HG02852 (cell line): Measurements from ENCODE around the gene ALX1.
"Not testable (repeated sequence)": the region's sequence is repeated elsewhere in the genome, so short reads cannot be mapped to it uniquely, and the experiment has no call there.

Source experiments
- ATAC-seq: cut with Tn5 transposase; IDR thresholded peaks from one replicate; pipeline ENCODE4 v1.9.1; 2021; ENCODE audit warnings: mild to moderate bottlenecking, moderate library complexity; ENCODE audit not compliant: unreplicated experiment

The ALX1 gene

DNA sequence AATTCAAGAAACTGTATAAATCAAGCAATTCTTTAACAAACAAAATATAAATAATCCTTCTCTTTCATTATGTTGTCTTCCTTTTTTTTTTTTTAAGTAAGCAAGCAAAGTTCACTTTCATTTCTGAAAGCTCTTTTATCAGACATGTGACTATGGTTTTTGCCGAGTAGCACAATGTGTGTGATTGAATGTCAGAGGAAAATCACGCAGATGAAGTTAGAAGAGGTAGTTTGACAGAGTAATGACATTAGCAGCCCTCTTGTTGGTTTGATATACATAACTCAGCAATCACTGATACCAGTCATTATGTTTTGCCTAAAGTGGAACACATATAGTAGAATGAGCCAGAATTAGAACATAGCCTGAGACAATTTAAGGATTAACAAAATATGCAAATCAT, 19.0 kb downstream of the ALX1 start:
- no peak for ATAC-seq

DNA sequence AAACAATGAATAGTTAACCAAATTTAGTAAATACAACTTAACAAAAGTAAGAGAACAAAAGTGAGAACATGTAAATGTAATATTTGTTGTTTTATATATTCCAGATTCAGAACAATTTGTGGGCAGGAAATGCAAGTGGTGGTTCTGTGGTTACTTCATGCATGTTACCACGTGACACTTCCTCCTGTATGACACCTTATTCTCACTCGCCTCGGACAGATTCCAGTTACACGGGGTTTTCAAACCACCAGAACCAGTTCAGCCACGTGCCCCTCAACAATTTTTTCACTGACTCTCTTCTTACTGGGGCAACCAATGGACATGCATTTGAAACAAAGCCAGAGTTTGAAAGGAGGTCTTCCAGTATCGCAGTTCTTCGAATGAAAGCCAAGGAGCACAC, 21.0 kb downstream of the ALX1 start:
- no peak for ATAC-seq

DNA sequence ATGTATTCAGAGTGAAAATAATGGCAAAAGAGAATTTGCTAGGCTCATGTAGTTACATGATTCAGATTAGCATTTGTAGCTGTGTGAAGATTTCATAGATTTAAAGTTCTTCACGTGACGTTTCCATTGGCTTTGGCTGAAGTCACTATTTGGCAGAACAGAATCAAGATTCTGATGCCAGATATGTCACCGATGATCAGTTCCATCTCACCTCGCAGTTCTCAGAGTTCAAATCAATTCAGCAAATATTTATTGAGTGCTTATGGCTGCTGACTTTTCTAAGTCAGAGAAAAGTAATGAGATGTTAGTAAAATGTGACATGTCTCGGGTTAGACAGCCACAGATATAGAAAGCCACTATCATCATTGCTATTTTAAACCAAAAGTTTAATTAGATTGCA, 28.4 kb downstream of the ALX1 start:
- ATAC-seq, result no peak

DNA sequence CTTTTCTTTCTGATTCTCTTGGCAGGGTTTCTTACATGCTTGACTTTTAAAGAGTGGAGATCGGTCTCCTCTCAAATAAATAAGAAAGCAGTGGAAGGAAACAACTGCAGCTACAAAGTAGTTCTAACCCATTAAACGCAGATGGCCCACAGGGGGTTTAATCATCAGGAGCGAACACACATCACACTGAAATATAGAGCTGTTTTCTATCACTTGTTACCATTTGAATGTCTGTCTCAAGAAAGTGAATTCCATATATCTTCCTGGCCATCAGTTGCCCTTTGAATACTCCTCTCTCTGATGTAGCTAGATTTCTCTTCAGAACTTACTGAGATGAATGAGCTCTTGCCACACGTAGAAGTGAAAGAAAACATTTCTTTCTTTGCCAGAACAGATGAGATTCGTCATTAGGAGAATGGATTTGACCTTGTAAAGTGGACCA, 29.1 kb downstream of the ALX1 start:
- ATAC-seq, result no peak

DNA sequence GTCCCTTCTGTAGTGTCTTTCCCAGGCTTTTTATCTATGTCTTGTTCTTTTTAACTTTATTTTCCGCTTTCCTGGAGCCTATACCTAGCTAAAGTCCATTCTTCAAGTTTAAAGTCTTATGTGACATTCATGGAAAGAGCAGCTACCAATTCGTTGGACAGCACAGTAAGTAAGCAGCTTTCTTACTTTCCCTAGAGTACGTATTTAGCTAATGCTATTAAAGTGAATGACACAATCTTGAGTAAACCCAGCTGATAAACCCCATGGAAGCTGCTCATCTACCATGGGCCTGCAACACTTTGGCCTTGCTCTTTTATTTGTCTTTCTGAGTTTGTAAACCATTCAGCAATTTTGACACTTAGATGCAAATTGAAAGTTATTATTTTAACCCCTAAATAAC, 30.0 kb downstream of the ALX1 start:
- ATAC-seq, result no peak

DNA sequence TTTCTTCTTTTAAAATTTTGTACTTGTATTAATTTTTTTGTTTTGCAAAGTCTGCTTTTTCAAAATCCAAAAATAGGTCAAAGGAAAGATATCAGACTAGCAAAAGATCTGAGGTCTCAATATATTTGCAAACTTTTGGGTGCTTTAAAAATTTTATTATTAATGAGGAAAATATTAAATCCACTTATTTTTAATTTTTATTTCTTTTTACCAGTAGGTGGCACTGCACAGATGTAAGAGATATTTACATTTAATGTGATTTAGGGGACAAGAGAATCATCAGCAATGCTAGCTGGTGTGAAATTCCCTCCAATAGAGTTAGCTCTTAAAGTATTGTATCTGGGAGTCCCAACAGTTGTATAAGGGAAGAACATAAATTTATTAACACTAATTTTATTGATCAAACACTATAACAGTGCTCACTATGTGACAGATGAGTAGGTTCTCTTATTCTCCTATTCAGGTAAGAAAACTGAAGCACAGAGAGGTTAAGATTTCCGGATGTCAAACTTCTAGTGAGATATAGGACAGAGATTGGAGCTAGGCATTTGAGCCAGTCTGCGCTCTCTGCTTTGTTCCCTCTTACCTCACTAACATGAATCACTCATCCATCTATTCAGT, 30.5 kb downstream of the ALX1 start:
- no peak for ATAC-seq

DNA sequence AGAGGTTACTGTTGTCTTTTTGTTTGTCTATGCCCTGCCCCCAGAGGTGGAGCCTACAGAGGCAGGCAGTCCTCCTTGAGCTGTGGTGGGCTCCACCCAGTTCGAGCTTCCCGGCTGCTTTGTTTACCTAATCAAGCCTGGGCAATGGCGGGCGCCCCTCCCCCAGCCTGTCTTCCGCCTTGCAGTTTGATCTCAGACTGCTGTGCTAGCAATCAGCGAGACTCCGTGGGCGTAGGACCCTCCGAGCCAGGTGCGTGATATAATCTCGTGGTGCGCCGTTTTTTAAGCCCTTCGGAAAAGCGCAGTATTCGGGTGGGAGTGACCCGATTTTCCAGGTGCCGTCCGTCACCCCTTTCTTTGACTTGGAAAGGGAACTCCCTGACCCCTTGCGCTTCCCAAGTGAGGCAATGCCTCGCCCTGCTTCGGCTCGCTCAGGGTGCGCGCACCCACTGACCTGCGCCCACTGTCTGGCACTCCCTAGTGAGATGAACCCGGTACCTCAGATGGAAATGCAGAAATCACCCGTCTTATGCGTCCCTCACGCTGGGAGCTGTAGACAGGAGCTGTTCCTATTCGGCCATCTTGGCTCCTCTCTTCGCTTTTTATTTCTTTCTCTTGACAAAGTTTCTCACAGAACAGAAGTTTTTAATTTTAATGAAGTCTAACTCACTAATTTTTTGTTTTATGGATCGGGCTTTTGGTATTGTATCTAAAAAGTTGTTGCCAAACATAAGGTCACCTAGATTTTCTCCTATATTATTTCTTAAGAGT, 38.0 kb downstream of the ALX1 start:
- ATAC-seq, result not testable (repeated sequence)

DNA sequence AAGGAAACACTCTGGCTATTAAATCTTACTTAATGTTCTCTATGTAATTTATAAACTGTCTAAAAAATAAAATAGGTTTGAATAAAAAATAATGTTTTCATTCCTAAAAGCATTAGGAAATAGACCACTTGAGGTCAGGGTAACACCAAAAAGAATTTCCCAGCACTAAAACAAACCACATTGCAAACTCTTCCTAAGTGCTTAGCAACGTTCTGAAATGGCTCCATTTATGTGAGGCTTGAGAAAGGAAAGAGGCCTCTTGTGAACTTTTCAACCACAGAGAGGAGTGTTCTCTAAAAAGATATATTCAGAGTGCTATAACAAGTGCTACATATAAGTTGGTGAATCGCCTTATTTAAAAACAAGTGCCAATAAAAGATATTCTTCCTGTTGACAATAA, 42.7 kb downstream of the ALX1 start:
- ATAC-seq, result no peak

DNA sequence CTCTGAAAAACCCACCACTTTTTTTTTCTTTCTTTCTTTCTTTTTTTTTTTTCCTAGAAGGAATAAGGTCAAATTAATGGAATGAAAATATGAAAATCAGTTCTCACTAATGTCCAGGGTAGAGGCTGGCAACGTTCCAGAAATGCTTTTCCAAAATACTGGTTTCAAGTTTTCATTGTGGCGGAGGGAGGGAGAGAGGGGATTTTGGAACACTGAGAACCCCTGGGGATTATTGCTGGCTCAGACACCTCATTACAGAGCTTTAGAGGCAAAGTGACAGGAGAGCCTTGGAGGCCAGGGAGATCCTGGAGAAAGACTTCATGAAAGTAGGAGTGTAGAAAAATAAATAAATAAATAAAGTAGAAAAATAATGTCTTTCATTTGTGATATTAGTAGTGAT, 45.4 kb downstream of the ALX1 start:
- no peak for ATAC-seq

DNA sequence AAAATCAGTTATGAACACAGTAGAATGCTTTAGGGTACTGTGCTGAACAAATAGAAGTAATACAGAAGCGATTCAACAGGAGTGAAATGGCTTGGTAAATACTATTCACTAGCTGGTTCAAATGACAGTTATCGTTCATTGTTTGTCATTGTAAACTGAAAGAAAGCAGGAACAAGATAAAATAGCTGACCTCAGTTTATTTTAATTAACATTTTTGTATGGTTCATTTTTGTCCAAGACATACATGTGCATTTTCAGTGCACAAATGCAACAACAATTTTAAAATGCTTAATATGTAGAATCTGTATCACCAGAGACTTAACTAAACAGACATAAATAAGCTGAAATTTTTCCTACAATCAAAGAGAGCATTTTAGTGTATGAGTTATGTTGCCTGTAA, 49.9 kb downstream of the ALX1 start:
- no peak for ATAC-seq

DNA sequence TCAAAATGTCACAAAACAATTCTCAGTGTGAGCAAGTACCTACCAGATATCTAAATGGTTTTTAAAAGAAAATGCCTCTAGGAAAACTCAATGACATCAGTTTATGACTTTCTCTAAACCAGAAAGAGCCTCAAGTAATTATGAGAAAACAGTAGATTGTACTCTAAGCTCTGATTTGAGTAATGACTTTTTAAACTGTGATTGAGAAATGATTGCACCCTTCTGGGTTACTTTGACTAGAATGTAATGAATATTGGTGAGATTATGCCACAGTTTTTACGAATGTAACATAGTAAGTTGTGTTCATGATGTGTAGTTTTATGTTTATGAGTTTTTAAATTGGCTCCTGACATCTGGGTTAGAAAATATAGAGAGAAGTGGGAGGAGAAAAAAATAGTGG, 68.8 kb downstream of the ALX1 start:
- ATAC-seq, result no peak

DNA sequence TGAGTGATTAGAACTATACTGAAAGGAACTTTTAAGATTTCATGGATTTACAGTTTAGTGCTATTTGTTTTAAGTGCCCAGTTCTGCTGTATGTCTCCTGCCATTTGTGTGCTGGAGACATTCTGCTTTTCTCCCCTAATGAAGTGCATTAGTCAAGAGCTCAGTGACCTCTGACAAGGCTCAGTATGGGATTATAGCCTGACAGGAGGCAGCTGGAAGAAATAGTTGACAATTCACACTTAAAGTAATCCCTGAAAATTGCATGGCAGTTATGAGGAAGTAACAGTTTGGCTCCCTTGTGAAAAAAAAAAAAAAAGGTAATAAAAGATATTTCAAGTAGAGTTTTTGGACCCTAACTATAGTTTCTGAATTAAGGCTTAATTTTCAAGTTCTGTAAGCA, 70.3 kb downstream of the ALX1 start:
- ATAC-seq, result no peak
